GM12878 (cell line): ENCODE data around the gene CCDC97. TPM values are rescaled to one million over a fixed set of nuclear protein-coding genes. Genes with fewer than 3 reads are reported as not detected.

ENCODE experiments used
- BCLAF1 ChIP-seq: fragments of 450-650 bp; IDR thresholded peaks from 2 replicates; pipeline ENCODE4 v1.6.1; 2017; ENCODE audit warnings: antibody characterized with exemption, mild to moderate bottlenecking, moderate library complexity
- ETV6 ChIP-seq, 2 experiments: fragments of 450-650 bp in 1 of 2; IDR thresholded peaks in 1 of 2; conservative IDR thresholded peaks in 1 of 2; 2 replicates each; pipeline ENCODE4 v1.6.1; 2014; ENCODE audit warnings: antibody characterized with exemption in 1 of 2, borderline replicate concordance in 1 of 2, low read depth in 1 of 2, mild to moderate bottlenecking in 1 of 2, moderate library complexity in 1 of 2
- GATAD2B ChIP-seq: fragments of 450-650 bp; conservative IDR thresholded peaks from 2 replicates; pipeline ENCODE4 v1.6.1; 2017; ENCODE audit warnings: low read depth, mild to moderate bottlenecking, moderate library complexity
- HDAC6 ChIP-seq: fragments of 200-600 bp; sonication (generic); IDR thresholded peaks from one replicate; pipeline ENCODE4 v1.8.0; 2017; ENCODE audit warnings: antibody characterized with exemption; ENCODE audit not compliant: unreplicated experiment
- HSF1 ChIP-seq: fragments of 150-350 bp; IDR thresholded peaks from 2 replicates; pipeline ENCODE4 v1.6.1; 2014; ENCODE audit warnings: mild to moderate bottlenecking, low read depth, low read length
- KDM1A ChIP-seq: fragments of 200-600 bp; sonication (generic); IDR thresholded peaks from 2 replicates; pipeline ENCODE4 v1.6.1; 2016; ENCODE audit warnings: borderline replicate concordance
- MLLT1 ChIP-seq: fragments of 450-650 bp; IDR thresholded peaks from 2 replicates; pipeline ENCODE4 v1.6.1; 2016; ENCODE audit warnings: mild to moderate bottlenecking
- NFXL1 ChIP-seq: fragments of 450-650 bp; IDR thresholded peaks from 2 replicates; pipeline ENCODE4 v1.6.1; 2017; ENCODE audit warnings: antibody characterized with exemption, mild to moderate bottlenecking, borderline replicate concordance
- NFYA ChIP-seq: IDR thresholded peaks from 2 replicates; pipeline ENCODE4 v1.6.1; 2011; ENCODE audit warnings: low read depth, mild to moderate bottlenecking, low read length, improper control_type of control experiment, borderline replicate concordance
- PAX5 ChIP-seq: IDR thresholded peaks from 2 replicates; pipeline ENCODE4 v1.6.1; 2011; ENCODE audit warnings: low read depth, low read length, borderline replicate concordance
- RCOR1 ChIP-seq: conservative IDR thresholded peaks from 2 replicates; pipeline ENCODE4 v1.6.1; 2012; ENCODE audit warnings: low read depth, low read length, improper control_type of control experiment
- TBL1XR1 ChIP-seq: IDR thresholded peaks from 2 replicates; pipeline ENCODE4 v1.6.1; 2012; ENCODE audit warnings: low read depth, low read length, improper control_type of control experiment
- YBX1 ChIP-seq: fragments of 450-650 bp; IDR thresholded peaks from 2 replicates; pipeline ENCODE4 v1.6.1; 2016; ENCODE audit warnings: antibody characterized with exemption
- ZBTB40 ChIP-seq: fragments of 450-650 bp; IDR thresholded peaks from 2 replicates; pipeline ENCODE4 v1.6.1; 2016; ENCODE audit warnings: mild to moderate bottlenecking, moderate library complexity, borderline replicate concordance
- ZNF217 ChIP-seq: fragments of 450-650 bp; IDR thresholded peaks from 2 replicates; pipeline ENCODE4 v1.6.1; 2017; ENCODE audit warnings: antibody characterized with exemption, mild to moderate bottlenecking
- ZNF622 ChIP-seq: fragments of 450-650 bp; IDR thresholded peaks from 2 replicates; pipeline ENCODE4 v1.6.1; 2017; ENCODE audit warnings: mild to moderate bottlenecking, inconsistent platforms
- polyA plus RNA-seq, 11 experiments: library from polyadenylated mRNA; depleted of rRNA in 4 of 11; unstranded in 6 of 11; stranded (reverse) in 5 of 11; fragments of >200 nt; fragmentation: Nextera tagmentation in 4 of 11; fragmentation: Illumina TruSeq in 1 of 11; extraction: Ambion mirVana in 4 of 11; extraction: Trizol in 1 of 11; gene quantifications; 1 replicate in 1 of 11; 2 replicates in 10 of 11; pipeline versions ENCODE4 v1.2.1 to v1.2.3, GENCODE V29; 2011 to 2016; ENCODE audit warnings: inconsistent platforms in 2 of 11, missing spikeins in 2 of 11, low read depth in 1 of 11
- total RNA-seq, 4 experiments: library from RNA; depleted of rRNA in 3 of 4; stranded (reverse); fragments of >200 nt in 3 of 4; fragmentation: Illumina TruSeq in 1 of 4; extraction: Trizol in 1 of 4; gene quantifications; 2 replicates each; pipeline versions ENCODE4 v1.2.1 to v1.2.3, GENCODE V29; 2013 to 2021

Gene CCDC97
- total and polyA plus RNA-seq, 10 of the 15 experiments (the other 5 are each of a cell fraction or from before 2014, with no cell fraction given) = 1.8 to 34.1 (median 18.8) TPM

DNA sequence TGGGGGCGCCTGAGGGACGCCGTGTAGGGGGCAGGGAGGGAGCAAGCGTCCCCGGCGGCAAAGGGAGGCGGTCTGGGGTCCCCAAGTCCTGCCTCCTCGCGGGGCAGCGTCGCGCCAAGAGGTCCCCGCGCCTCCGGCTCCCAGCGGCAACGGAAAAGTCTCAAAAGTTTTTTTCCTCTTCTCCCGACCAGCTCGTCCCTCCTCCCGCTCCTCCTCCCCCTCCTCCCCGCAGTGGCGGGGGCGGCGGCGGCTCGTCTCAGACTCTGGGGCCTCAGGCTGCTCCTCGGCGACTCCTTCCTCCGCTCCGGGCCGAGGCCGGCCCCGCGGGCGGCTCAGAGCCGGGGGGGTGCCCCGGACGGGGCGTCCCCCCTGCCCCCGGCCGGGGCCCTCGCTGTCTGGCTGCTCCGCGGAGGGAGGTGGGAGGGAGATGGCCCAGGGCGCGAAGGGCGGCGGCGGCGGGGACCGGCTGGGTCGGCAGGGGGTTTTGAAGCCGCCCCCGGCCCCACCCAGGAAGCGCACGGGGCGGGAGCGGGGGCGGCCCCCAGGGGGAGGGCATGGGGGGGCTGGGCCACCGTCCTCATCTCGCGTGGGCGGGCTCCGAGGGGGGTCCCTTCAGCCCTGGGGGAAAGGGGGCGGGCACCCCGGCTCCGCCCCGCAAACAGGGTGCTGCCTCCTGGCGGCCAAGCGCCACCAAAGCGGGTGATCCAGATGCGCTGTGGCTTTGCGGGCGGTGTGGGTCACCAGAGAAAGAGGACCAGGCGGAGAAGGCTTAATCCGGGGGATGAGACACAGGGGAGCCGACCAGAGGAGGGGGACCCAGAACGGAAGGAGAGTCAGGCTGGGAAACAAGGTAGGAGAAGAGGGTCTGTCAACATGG is 43.7 kb downstream of the CCDC97 start, which contains the start of gene TGFB1 (continued):
- TF ChIP-seq ZBTB40 (0 out of 2 replicates have a peak, but pooled peaks have one; percentile 23), RCOR1 (no peak), BCLAF1 (no peak), ETV6 (conservative IDR thresholded peaks at IDR 0.05 in 1 of 2, IDR thresholded peaks at IDR 0.05 in 1 of 2; ENCODE audit: borderline replicate concordance in 1 of 2, low read depth in 1 of 2) (no peak), YBX1 (no peak), TBL1XR1 (0 out of 2 replicates have a peak, but pooled peaks have one; percentile 31), HSF1 (no peak), ZNF622 (no peak), ZNF217 (0 out of 2 replicates have a peak, but pooled peaks have one; percentile 55), NFYA (no peak), KDM1A (no peak), MLLT1 (peak; percentile 75; the same call in 1 of the 2 replicates), NFXL1 (peak; percentile 100), PAX5 (peak; percentile 62; the same call in 1 of the 2 replicates), HDAC6 (no peak), GATAD2B (peak; percentile 83)
